Ovary (tissue), 9 donors: ENCODE measurements around the gene ADGB. TPM values are rescaled to one million over a fixed set of nuclear protein-coding genes. Genes with fewer than 3 reads are reported as not detected.

ENCODE experiments used
- DNase-seq, 5 donors: peaks; one replicate each; pipeline ENCODE4 v3.0.0-alpha.2; 2019 to 2020
- H3K27ac ChIP-seq, 2 donors: fragments of 200-600 bp; one replicate each; pipeline versions ENCODE4 v1.5.1 to v1.8.0; 2019 to 2022
- H3K27me3 ChIP-seq: fragments of 200-600 bp; one replicate; pipeline ENCODE4 v1.8.0; 2022
- H3K36me3 ChIP-seq: fragments of 200-600 bp; sonication (generic); one replicate; pipeline ENCODE4 v1.5.1; 2019
- H3K4me1 ChIP-seq: one replicate; pipeline ENCODE4 v1.8.1; 2013; ENCODE audit warnings: mild to moderate bottlenecking, moderate library complexity; ENCODE audit not compliant: insufficient read depth
- H3K4me3 ChIP-seq: fragments of 200-600 bp; sonication (generic); one replicate; pipeline ENCODE4 v1.5.1; 2017
- H3K9me3 ChIP-seq, 2 donors: fragments of 200-600 bp in 1 of 2; sonication (generic) in 1 of 2; one replicate each; pipeline versions ENCODE4 v1.5.1 to v1.8.1; 2013 to 2019; ENCODE audit warnings: mild to moderate bottlenecking in 1 of 2, moderate library complexity in 1 of 2
- CTCF ChIP-seq, 3 donors: fragments of 450-650 bp in 2 of 3; fragments of 200-600 bp in 1 of 3; IDR thresholded peaks; one replicate each; pipeline versions ENCODE4 v1.5.1 to v1.8.0; 2016 to 2022; ENCODE audit warnings: antibody characterized with exemption in 3 of 3, mild to moderate bottlenecking in 1 of 3
- EP300 ChIP-seq: sonication (generic); formaldehyde crosslinking; IDR thresholded peaks from one replicate; pipeline ENCODE4 v1.6.1; 2017; ENCODE audit warnings: antibody characterized with exemption
- POLR2A ChIP-seq: fragments of 450-650 bp; IDR thresholded peaks from one replicate; pipeline ENCODE4 v1.6.1; 2017; ENCODE audit warnings: antibody characterized with exemption, mild to moderate bottlenecking, moderate library complexity
- WGBS, 3 donors: extraction: QIAGEN DNeasy Blood & Tissue Kit in 1 of 3; methylation state at CpG; one replicate each; pipeline versions ENCODE4 v1.1.5 to v1.1.7; 2013 to 2017; 5-methylcytosine and 5-hydroxymethylcytosine counted together
- intact Hi-C, 4 donors: fragments of 100-400 bp; cut with DNase I; formaldehyde crosslinking; loops; one replicate each; pipeline versions ENCODE4 v1.11.0 to v1.15.1; 2022 to 2023
- polyA plus RNA-seq, 2 donors: library from polyadenylated mRNA; stranded (reverse); fragments of 200-250 nt in 1 of 2; fragments of 350-450 nt in 1 of 2; fragmentation: Illumina TruSeq in 1 of 2; extraction: RNeasy Lipid Tissue Mini Kit (QIAGEN cat#74804) in 1 of 2; gene quantifications; one replicate each; pipeline ENCODE4 v1.2.3, GENCODE V29; 2013 to 2014
- total RNA-seq, 7 donors: library from RNA; depleted of rRNA in 2 of 7; stranded (reverse); fragments of >200 nt in 2 of 7; fragmentation: NEBNext Ultra II Directional in 3 of 7; extraction: Animal tissue kit (Norgen Biotek cat#: 25700) in 3 of 7; gene quantifications; one replicate each; pipeline versions ENCODE4 v1.1.0 to v1.2.4, GENCODE V29; 2016 to 2023
- donor health status: DM: no; HTN: no; CAD: no; lungs with moderate emphysema.
- donor health status: DM: no; HTN: no; CAD: no.
- donor health status: Bipolar disorder and iron deficiency.
- donor health status: DM: yes; HTN: yes; CAD: no.
- donor health status: DM: no; HTN: no; CAD: no.
- donor health status: DM: yes; HTN: yes; CAD: no.

ADGB gene
- total and polyA plus RNA-seq, 9 donors, result 0.60 to 16.5 (median 0.72) TPM; not detected in 4

- TF ChIP-seq POLR2A, result no peak
- no peak for TF ChIP-seq EP300
- TF ChIP-seq CTCF (IDR thresholded peaks at IDR 0.05), result no peak
- 66 to 80% (median 68%) methylated on average over 1 of the region's 1 CpG for WGBS, 3 donors
These were observed 241.4 kb downstream of the ADGB start for GRCh38 chr6:146840216-146840615.

GRCh38 chr6:146840641-146841040, 241.9 kb downstream of the ADGB start:
- Histone ChIP-seq H3K27me3 (no peaks in the 10 kb centered on the region), H3K36me3 (no peaks in the 10 kb centered on the region), H3K9me3 (no peaks in the 10 kb centered on the region), H3K4me3 (no peak overlapping the region), H3K4me1 (no peaks in the 10 kb centered on the region), H3K27ac (no peak overlapping the region)
- 77 to 91% (median 89%) methylated on average over 3 of the region's 3 CpGs for WGBS, 3 donors
- intact Hi-C loops, result no loop called here
- TF ChIP-seq POLR2A (no peak), EP300 (no peak), CTCF (IDR thresholded peaks at IDR 0.05) (no peak)
- no peak for DNase-seq

More at GRCh38 chr6:146840216-146840615, 241.4 kb downstream of the ADGB start:
- no peak overlapping the region for H3K27ac ChIP-seq
- no peaks in the 10 kb centered on the region for H3K4me1 ChIP-seq
- no peaks in the 10 kb centered on the region for H3K27me3 ChIP-seq
- no peaks in the 10 kb centered on the region for H3K36me3 ChIP-seq
- intact Hi-C loops, result no loop called here
- no peaks in the 10 kb centered on the region for H3K9me3 ChIP-seq
- no peak overlapping the region for H3K4me3 ChIP-seq
- DNase-seq, result no peak

GRCh38 chr6:146847426-146847825, 248.7 kb downstream of the ADGB start:
- DNase-seq, result no peak
- 11 to 22% (median 13%) methylated on average over 1 of the region's 1 CpG for WGBS, 3 donors
- Histone ChIP-seq H3K4me1 (no peaks in the 10 kb centered on the region), H3K27me3 (no peaks in the 10 kb centered on the region), H3K4me3 (no peak overlapping the region), H3K27ac (no peak overlapping the region), H3K36me3 (no peaks in the 10 kb centered on the region), H3K9me3 (no peaks in the 10 kb centered on the region)
- TF ChIP-seq EP300, result no peak
- TF ChIP-seq CTCF (IDR thresholded peaks at IDR 0.05), result no peak
- TF ChIP-seq POLR2A, result no peak
- intact Hi-C loops, result no loop called here

GRCh38 chr6:146850238-146850896, 251.6 kb downstream of the ADGB start:
- 49 to 58% (median 51%) methylated on average over 6 of the region's 6 CpGs for WGBS, 3 donors
- no peak for DNase-seq
- H3K9me3 ChIP-seq, result no peaks in the 10 kb centered on the region
- no peaks in the 10 kb centered on the region for H3K4me1 ChIP-seq
- no peak overlapping the region for H3K27ac ChIP-seq
- no peaks in the 10 kb centered on the region for H3K36me3 ChIP-seq
- intact Hi-C loops, result loop anchor here in 2 of 4 donors (10.0 kb wide), 1 partner anchor 434 kb away; no protein-coding TSS in a partner anchor
- no peak for TF ChIP-seq CTCF (IDR thresholded peaks at IDR 0.05)
- no peak for TF ChIP-seq POLR2A
- no peak for TF ChIP-seq EP300
- no peaks in the 10 kb centered on the region for H3K27me3 ChIP-seq
- no peak overlapping the region for H3K4me3 ChIP-seq
